ENCODE results near the gene HSPA8.

DNA sequence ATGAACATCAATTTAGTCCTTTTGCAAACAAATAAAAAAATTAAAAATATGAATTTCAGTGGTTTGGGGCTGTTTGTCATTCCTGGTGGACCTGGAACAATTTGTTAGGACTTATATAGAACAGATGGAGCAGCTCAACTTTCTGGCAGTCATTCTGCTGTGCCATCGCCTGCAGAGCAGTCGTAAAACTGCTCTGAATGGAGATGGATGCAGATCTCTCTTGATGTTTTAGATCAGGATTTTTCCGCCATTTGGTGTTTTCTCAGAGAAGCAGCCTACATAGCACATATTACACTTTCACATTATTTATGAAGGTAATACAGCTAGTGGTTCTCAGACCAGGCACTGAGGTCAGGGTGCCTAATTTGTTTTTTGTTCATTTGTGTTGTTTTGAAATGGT is 31.8 kb upstream of the HSPA8 start:
- no peak for TF ChIP-seq EZH2 (IDR thresholded peaks at IDR 0.05; ENCODE audit: borderline replicate concordance, insufficient read depth, low read depth, low read length, poor library complexity, severe bottlenecking)
- TF ChIP-seq, protein P1, sequence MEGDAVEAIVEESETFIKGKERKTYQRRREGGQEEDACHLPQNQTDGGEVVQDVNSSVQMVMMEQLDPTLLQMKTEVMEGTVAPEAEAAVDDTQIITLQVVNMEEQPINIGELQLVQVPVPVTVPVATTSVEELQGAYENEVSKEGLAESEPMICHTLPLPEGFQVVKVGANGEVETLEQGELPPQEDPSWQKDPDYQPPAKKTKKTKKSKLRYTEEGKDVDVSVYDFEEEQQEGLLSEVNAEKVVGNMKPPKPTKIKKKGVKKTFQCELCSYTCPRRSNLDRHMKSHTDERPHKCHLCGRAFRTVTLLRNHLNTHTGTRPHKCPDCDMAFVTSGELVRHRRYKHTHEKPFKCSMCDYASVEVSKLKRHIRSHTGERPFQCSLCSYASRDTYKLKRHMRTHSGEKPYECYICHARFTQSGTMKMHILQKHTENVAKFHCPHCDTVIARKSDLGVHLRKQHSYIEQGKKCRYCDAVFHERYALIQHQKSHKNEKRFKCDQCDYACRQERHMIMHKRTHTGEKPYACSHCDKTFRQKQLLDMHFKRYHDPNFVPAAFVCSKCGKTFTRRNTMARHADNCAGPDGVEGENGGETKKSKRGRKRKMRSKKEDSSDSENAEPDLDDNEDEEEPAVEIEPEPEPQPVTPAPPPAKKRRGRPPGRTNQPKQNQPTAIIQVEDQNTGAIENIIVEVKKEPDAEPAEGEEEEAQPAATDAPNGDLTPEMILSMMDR (IDR thresholded peaks at IDR 0.05), result no peak
